CD4-positive, alpha-beta T cell treated with Interleukin-4 for 4 hours (primary cell): ENCODE data around the gene TIGIT.

ENCODE experiments used
- DNase-seq: peaks from one replicate; pipeline ENCODE4 v3.0.0-alpha.2; 2020

TIGIT gene

DNA sequence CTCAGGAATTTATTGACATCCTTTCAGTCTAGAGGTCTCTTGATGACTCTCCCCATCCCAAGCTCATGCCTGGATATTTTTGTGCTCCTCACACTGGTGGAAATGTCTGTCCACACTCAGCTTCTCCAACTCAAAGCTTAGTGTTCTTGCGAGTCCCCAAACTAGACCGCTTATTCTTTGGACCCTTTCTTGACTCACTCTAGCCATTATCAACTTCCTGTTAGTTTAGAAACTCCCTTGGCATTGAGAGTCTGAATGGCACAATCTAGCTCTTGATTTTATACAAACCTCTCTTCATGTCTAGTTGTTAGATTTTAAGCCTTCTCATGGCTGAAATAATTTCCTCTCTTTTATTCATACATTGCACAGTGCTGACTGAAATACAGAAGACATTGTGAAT, 19.6 kb downstream of the TIGIT start:
- peak; percentile 46 for DNase-seq

DNA sequence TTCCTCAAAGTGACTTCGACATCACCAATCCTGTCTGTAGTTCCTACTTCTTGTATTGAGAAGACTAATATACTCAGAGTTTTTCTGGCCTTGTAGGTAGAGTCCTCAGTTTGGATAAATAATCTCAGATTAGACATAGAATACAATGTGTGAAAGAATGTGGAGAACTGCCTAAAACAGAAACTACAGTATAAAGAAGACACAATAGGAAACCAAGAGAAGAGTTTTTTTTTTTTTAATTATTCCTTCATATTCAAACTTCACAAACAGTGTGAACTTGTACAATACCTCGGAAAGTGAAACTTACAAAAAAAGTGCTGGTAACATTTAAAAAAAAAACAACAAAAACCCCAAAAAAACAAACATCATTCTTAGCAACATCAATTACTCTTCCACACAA, 20.5 kb downstream of the TIGIT start:
- DNase-seq, result no peak

GRCh38 chr3:114318295-114318694, 24.5 kb downstream of the TIGIT start:
- no peak for DNase-seq

DNA sequence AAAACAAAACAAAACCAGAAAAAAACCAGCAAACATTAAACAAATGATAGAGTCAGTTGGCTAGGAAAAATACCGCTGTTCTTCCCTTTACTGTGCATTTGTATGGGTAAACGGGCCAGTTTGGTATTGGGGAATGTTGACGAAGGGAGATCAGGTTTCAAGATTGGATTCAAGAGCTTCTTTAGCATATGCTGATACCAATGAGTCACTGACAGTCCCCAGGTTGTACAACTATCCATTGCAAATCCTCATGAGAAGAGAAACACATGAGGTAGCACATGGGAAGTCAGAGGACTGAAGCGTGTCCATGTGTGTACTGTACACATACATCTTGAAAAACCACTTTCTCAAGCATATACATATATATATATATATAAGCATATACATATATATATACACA, 25.6 kb downstream of the TIGIT start:
- no peak for DNase-seq

DNA sequence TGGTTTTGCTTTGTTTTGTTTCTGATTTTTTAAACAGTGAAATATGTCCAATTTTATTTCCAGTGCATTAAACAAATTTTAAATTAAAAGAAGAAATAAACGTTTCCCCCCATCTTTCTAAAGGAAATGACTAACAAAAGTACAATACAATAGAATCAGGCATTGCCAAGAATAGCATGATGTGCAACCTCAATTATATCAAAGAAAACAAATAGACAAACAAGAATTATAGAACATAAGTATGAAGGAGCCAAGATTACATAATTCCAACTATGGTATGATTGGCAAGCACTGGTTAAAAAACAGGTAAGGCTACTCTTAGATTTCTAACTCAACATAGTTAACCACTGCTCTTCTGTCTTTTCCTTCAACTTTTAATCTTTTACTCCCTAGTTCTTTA, 26.4 kb downstream of the TIGIT start:
- no peak for DNase-seq

DNA sequence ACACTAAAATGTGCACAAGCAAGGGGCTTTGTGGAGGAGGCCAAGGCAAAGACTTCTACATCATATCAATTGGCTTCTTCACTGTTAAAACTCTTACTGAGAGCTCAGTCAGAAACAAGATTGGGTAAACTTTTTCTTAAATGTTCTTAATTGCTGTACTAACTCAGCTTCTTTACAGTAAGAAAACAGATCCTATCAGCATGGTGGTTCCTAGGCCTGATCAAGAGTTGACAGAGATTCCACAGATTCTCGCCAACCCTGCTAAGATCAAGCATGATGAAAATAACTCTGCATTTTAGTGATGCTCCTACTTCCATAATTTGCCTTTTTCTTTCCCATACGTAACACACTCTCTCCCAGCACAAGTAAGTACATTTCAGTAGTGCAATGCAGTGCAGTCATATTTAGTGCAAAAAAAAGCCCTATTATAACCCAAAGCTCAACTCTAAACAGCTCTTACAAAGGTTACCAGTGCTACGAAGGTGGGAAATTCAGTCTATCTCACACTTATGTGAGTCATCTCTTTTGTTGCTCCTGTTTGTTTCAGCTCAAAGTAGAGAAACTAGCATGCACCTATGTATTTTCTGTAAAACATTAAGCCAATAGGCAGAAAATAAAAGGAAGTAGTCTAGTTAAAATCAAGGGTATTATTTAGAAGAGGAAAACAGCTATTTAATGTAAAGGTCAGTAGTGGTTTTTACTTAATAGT, 29.9 kb downstream of the TIGIT start:
- peak; percentile 73 for DNase-seq

DNA sequence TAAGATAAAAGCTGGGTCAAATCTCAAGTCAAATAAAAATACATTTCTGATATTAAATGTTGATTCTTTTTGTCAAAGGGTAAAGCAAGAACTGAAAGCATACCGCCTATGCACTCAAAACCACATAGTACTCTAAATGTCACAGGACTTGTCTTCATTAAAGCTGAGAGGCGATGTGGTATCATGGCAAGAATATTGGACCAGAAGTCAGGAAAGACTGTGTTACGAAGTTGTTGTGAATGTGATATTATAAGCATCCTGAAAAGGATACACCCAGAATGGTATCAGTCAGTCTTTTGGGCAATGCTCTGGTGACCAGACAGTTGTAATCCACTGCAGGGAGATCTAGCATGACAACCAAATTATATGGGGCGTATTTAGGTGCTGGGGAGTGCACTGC, 33.8 kb downstream of the TIGIT start:
- DNase-seq, result no peak

GRCh38 chr3:114328345-114328744, 34.5 kb downstream of the TIGIT start:
- peak; percentile 50 for DNase-seq

DNA sequence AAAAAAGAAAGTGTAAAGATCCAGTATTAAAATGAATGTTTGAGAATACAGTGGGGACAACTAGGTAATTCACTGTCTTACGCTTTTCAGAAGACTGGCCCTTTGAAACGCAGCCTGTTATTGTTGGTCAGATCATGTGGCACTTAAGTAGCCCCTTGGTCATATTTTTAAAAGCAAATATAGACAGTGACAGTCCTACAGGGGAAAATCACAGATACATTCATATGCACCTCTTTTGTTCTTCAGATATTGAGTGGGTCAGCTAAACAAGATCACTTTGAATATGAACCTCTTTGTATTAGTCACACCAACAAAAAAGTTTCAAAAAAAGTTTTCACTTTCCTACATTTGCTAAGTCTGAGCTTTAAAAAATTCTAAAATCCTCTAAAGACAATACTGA, 36.0 kb downstream of the TIGIT start:
- no peak for DNase-seq

- no peak for DNase-seq
Observed at GRCh38 chr3:114331007-114331406, 37.2 kb downstream of the TIGIT start.

GRCh38 chr3:114331710-114332109, 37.9 kb downstream of the TIGIT start:
- DNase-seq, result no peak

- peak; percentile 44 for DNase-seq
Observed at GRCh38 chr3:114332342-114333179, 38.7 kb downstream of the TIGIT start.

DNA sequence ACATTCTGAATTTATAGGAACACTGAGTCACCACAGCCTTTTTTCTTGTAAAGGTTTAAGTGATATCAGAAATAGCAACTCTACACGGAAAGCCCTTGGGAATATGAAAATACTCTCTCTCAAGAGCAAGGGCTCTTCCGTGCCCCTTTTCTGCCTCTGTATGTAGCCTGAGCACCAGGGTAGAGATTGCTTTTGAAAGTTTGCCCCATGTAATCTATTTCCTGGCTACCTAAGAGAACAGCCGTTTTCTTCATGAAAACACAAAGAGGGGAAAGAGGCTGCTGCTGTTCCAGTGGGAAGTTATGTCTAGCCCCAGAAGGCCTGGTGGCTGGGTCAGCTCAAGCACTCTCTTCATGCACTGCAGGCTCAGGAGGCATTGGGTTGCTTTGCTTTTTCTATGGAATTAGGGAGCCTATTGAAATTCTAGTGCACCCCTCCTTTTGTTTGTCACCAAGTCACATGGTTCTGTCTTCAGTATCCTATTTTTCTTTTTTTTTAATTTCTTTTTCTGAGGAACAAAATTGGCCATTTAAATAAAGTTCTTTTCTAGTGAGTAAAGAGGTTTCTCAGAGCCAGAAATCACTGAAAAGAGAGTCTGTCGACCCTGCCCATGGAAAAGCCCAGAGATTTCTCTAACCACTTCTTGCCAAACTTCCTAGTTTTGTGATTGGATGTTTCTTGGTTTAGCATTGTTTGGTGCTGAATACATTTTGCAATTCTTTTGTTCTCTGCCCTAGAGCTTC, 39.5 kb downstream of the TIGIT start:
- DNase-seq, result no peak

- no peak for DNase-seq
Observed at GRCh38 chr3:114333923-114334240, 40.1 kb downstream of the TIGIT start.

- DNase-seq, result no peak
Observed at GRCh38 chr3:114336122-114336697, 42.4 kb downstream of the TIGIT start.

DNA sequence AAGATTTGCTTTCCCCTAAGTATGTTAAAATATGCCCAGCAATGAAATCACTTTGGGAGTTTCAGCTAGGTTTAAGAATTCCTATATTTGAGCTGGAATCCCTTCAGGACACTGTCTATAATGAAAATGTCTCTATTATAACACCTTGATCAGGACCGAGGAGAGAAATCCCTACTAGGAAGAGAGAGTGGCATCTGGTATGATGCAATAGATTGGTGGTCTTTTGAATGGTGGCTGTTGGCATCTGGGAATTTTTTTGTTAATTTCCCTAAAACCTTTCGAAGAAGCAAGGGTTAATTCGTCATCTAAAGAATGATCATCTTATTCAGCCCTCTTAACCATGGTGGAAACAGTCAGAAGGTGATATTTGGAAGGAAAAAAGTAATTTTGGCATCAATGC, 43.0 kb downstream of the TIGIT start:
- no peak for DNase-seq

GRCh38 chr3:114338651-114339357, 45.0 kb downstream of the TIGIT start:
- DNase-seq, result peak; percentile 51

DNA sequence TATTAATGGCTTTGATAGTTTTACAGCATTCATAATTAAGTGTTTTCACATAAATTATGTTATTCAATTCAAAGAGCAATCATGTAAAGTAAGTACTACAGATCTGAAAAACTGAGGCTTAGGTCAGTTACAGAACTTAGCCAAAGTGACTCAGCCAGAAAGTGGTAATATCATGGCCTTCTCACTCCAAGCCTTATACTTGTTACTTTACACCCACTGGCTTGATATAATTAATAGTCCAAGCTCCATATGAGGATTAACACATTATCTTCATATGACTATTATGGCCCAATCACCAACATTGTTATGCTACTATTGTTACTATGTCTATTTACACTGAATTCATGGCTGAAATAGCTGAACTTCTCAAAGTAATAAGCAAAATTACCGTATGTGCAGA, 50.7 kb downstream of the TIGIT start:
- no peak for DNase-seq

DNA sequence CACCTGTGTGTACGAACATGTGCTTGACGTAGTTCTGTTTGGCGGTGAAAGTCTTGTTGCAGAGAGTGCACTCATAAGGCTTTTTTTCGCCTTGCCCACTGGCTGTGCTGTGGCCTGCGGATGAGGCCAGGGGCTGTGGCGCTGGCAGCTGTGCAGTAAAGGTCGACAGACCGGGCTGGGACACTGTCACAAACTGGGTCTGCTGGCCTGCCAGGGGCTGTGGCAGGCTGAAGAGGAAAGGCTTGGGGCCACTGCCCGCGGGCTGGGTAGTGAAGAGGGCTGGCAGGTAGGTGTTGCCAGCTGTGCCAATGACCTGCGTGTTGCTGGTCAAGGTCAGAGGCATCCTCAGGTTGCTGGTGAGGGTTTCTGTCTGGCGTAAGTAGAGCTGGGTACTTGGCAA, 56.4 kb downstream of the TIGIT start:
- DNase-seq, result no peak

DNA sequence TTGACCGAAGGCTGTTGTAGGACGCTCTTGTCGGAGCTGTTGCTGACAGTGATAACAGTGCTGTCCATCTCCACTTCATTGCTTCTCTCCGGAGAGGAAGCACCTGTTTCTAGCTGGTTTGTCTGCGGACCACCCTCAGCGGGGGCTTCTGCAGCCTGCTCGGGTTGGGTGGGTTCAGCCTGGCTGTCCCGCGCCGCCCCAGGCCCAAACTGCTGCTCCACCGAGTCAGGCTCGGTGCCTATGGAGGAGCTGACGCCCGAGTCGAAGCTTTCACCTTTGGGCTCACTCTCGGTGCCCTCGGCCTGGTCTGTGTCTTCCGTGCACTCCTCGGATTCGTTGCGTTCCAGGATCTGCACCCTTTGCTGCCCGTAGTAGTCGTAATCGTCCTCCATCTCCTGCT, 56.9 kb downstream of the TIGIT start:
- DNase-seq, result no peak

- DNase-seq, result no peak
Observed at GRCh38 chr3:114351123-114351821, 57.4 kb downstream of the TIGIT start.

DNA sequence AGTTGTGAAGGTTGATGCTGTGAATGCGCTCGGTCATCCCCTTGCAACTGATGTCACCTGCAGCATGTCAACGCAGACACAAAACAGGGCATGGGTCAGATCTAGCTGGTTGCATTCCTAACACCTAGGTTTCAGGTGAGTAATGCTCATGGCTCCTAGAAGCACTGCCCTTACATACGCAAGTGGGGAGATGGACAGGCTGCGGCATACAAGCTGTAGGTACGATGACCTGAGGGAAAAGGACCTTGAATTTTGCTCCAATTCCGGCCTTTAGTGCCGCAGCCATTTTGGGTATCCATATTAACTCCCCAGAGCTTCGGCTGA, 58.0 kb downstream of the TIGIT start:
- DNase-seq, result no peak
